ENCODE measurements around the gene OCRL. TPM values are rescaled to one million over a fixed set of nuclear protein-coding genes. Genes with fewer than 3 reads are reported as not detected.
A peak's percentile ranks its signal among the peaks of the same experiment; 100 is the strongest.

Gene OCRL
- polyA plus RNA-seq, 1 experiment, result 16.4 TPM

DNA sequence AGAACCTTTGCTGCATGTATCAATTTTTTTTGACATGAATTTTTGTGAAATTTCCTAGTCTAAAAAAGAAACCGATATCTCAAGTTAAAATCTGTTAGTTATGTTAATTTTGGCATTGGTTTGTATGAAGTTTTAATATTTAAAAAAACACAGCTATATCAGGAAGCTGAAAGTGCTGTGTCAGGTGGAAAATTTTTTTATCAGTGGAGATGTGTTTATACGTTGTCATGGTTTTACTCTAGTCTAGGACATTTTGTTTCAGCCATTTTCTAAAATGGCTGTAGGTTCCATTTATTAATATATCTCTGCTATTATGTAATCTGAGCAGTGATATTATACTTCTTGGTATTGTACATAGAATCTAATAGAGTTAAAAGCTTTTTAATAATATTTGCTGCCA is 34.2 kb downstream of the OCRL start:
- ChIA-PET CTCF (no interaction called here), POLR2A (no interaction called here)

DNA sequence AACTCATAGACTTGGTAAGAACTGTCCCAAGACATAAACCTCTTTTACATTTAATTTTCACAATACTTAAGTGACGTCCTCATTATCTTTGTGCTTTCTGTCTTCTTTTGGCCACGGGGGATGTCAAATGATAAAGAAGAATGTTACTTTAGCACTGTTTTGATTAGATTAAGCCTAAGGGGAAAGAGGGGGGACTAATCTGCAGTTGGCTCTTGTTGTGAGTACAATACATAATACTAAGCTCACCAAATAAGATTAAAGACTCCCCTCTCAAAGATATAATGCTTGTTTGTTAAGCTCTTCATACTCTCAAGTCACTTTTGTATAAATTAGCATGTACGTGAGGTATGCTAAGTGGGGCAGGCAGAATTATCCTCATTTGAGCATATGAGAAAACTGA is 36.5 kb downstream of the OCRL start:
- no peaks in the 10 kb centered on the region for H3K27me3 ChIP-seq (ENCODE audit: control insufficient read depth, insufficient read depth, low read length)
- H3K4me3 ChIP-seq (ENCODE audit: low read depth, low read length), result no peak overlapping the region
- ChIA-PET POLR2A (no interaction called here), CTCF (no interaction called here)
- no peak for TF ChIP-seq CTCF (IDR thresholded peaks at IDR 0.05; ENCODE audit: insufficient read depth, low read depth, low read length)
- H3K36me3 ChIP-seq (ENCODE audit: control insufficient read depth, insufficient read depth, low read length), result no peaks in the 10 kb centered on the region; the same call in 1 of the 2 replicates
- no peak for DNase-seq (ENCODE audit: low read depth)

More for the DNA sequence above, 34.2 kb downstream of the OCRL start:
- DNase-seq (ENCODE audit: low read depth), result no peak
- Histone ChIP-seq H3K36me3 (ENCODE audit: control insufficient read depth, insufficient read depth, low read length) (no peaks in the 10 kb centered on the region; the same call in 1 of the 2 replicates), H3K27me3 (ENCODE audit: control insufficient read depth, insufficient read depth, low read length) (no peaks in the 10 kb centered on the region), H3K4me3 (ENCODE audit: low read depth, low read length) (no peak overlapping the region)
- no peak for TF ChIP-seq CTCF (IDR thresholded peaks at IDR 0.05; ENCODE audit: insufficient read depth, low read depth, low read length)

GRCh38 chrX:129577473-129577872 is 37.4 kb downstream of the OCRL start:
- DNase-seq (ENCODE audit: low read depth), result peak; percentile 46
- CTCF ChIA-PET, result no interaction called here
- POLR2A ChIA-PET, result no interaction called here
- Histone ChIP-seq H3K36me3 (ENCODE audit: control insufficient read depth, insufficient read depth, low read length) (no peaks in the 10 kb centered on the region; the same call in 1 of the 2 replicates), H3K27me3 (ENCODE audit: control insufficient read depth, insufficient read depth, low read length) (no peaks in the 10 kb centered on the region), H3K4me3 (ENCODE audit: low read depth, low read length) (no peak overlapping the region)
- TF ChIP-seq CTCF (IDR thresholded peaks at IDR 0.05; ENCODE audit: insufficient read depth, low read depth, low read length), result no peak

DNA sequence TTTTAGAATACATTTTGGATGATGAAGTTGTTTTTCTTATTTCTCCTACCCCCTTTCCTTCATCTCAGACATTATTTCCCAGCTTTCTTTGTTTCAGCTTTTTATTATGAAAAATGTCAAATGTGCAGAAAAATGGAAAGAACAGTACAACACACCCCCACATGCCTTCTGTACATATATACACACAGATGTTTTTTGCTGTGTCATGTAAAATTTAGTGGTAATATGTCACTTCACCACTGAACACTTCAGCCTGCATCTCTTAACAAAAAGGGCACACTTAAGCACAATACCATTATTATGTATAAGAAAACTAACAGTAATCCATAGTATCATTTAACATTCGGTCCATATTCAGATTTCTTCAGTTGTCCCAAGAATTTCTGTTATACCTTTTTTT is 37.8 kb downstream of the OCRL start:
- ChIA-PET CTCF (no interaction called here), POLR2A (no interaction called here)
- Histone ChIP-seq H3K36me3 (ENCODE audit: control insufficient read depth, insufficient read depth, low read length) (no peaks in the 10 kb centered on the region; the same call in 1 of the 2 replicates), H3K27me3 (ENCODE audit: control insufficient read depth, insufficient read depth, low read length) (no peaks in the 10 kb centered on the region), H3K4me3 (ENCODE audit: low read depth, low read length) (no peak overlapping the region)
- TF ChIP-seq CTCF (IDR thresholded peaks at IDR 0.05; ENCODE audit: insufficient read depth, low read depth, low read length), result no peak
- no peak for DNase-seq (ENCODE audit: low read depth)

GRCh38 chrX:129581904-129582303 is 41.8 kb downstream of the OCRL start:
- H3K27me3 ChIP-seq (ENCODE audit: control insufficient read depth, insufficient read depth, low read length), result no peaks in the 10 kb centered on the region
- no peak overlapping the region for H3K4me3 ChIP-seq (ENCODE audit: low read depth, low read length)
- DNase-seq (ENCODE audit: low read depth), result no peak
- ChIA-PET POLR2A (no interaction called here), CTCF (no interaction called here)
- no peak for TF ChIP-seq CTCF (IDR thresholded peaks at IDR 0.05; ENCODE audit: insufficient read depth, low read depth, low read length)
- no peaks in the 10 kb centered on the region for H3K36me3 ChIP-seq (ENCODE audit: control insufficient read depth, insufficient read depth, low read length)
